CD4-positive, alpha-beta T cell treated with Interleukin-10 for 1 hour (primary cell): ENCODE data around the gene DLAT.
"Not testable (repeated sequence)": the region's sequence is repeated elsewhere in the genome, so short reads cannot be mapped to it uniquely, and the experiment has no call there.

Source experiments
- DNase-seq: peaks from one replicate; pipeline ENCODE4 v3.0.0-alpha.2; 2020

DLAT gene

DNA sequence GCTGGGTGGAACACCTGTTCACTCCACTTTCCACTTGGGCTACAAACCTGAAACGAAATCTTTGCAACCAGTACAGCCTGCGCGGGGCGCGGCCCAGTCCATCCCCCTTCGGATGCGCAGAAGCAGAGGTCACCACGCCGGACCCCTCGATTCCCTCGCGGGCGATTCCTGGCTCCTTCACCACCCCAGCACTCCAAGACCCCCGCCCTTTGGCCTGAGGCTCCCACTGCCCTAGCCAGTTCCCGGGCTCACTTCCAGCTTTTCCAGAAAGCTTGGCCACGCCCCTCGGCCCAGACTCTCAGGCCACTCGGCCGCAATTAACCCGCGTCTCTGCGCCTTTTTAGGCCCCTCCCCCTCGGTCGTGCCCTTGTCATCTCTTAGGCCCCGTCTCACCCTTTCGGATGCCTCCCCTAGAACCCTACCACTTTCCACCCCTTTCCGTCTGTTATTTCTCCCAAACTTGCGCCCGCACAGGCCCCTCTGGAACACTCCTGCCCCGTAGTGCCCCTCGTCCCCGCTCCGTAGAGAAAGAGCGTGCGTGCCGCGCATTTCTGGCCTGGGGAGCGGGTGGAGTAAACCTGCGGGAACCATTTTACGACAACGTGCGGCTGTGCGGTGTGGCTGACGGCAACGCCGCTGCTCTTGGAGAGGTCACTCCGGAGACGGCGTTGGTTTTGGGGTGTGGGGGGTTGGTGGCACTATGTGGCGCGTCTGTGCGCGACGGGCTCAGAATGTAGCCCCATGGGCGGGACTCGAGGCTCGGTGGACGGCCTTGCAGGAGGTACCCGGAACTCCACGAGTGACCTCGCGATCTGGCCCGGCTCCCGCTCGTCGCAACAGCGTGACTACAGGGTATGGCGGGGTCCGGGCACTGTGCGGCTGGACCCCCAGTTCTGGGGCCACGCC is at the start of gene DLAT:
TSS of gene DLAT (plus strand) at position 636 of the 906 bp plus-strand sequence. CDS start at position 701, 65 bp downstream.
- peak; percentile 86 for DNase-seq

DNA sequence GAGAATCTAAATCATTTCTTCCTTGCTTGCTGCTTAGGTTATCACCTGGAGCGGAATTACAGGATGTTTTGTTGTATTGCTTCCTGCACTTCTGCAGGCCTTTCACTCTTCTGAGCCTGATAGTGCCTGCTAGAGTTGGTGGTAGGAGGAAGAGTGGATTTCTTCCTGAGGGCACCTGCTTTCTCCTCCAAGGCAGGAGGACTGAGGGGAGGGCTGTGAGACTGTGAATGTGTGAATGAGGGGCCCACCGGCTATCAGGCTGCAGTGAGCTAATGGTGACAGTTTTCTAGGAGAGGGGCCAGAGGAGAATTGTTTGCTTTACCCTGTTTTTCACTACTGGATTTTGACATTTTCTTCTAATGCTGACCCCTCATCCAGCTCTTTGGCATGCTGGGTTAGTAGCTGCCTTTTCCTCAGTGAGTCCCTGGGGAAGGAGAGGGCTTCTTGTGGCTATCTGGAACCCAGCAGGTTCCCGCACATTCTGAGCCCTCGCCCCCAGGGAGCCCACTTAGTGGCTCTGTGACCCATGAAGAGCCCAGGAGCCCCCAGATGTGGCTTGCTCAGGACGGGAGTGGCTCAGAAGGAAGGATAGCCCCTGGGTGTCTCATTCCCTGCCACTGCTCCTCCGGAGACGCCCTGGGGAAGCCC is 49.0 kb upstream of the DLAT start:
- DNase-seq = no peak

DNA sequence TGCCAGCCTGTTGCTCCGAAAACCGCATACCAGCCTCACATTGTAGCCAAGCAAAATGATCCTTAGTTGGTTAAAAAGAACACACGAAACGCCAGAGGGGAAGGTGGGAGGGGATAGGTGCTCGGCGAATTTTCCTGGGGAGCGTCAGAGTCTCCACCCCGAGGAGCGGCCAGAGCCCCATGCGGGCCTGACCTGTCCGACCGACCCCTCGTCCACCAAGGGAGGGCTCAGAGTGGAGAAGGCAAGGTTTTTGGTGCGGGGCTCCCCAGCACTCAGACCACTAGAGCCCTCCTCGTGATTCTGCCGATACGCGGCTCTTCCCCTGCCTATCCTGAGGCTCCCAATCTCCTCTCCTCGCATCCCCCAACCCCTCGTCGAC is 48.5 kb upstream of the DLAT start:
- no peak for DNase-seq

DNA sequence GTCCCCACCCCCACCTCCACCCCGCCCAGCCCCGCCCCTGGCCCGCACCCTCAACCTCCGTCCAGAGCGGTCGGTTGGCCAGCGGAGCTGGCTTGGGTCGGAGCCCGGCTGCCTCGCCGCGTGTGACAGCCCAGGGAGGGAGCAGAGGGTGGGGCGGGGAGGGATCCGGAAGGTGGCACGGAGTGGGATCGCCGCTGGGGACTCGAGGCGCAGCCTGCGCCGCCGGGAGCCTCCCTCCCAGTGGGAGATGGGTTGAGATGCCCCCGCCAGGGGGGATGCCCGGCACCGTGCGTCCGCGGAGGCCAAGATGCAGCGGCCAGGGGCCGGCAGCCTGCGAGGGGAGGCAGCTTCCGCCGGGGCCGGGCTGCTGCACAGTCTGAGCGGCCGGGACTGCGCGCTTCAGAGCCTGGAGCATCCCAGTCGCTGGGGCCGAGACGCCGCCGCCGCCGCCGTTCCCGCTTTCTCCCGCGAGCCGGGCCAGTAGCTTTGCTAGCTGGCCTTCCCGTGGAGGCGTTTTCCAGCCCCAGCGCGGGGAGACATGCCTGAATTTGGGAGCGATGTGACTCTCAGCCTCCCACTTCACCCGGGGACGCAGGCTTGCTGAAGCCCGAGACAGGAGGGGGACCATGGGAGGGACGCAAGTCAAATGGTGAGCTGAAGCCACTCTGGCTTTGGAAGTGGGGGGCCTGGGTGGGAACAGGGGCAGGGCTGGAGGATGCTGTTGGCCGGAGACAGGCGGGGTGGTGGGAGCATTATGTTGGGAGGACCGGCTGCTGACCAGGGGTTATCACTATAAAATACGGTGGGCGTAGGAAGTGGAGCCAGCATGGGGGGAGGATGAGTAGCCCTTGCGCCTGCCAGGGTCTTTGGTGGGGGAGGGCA is 47.8 kb upstream of the DLAT start:
- DNase-seq = no peak

DNA sequence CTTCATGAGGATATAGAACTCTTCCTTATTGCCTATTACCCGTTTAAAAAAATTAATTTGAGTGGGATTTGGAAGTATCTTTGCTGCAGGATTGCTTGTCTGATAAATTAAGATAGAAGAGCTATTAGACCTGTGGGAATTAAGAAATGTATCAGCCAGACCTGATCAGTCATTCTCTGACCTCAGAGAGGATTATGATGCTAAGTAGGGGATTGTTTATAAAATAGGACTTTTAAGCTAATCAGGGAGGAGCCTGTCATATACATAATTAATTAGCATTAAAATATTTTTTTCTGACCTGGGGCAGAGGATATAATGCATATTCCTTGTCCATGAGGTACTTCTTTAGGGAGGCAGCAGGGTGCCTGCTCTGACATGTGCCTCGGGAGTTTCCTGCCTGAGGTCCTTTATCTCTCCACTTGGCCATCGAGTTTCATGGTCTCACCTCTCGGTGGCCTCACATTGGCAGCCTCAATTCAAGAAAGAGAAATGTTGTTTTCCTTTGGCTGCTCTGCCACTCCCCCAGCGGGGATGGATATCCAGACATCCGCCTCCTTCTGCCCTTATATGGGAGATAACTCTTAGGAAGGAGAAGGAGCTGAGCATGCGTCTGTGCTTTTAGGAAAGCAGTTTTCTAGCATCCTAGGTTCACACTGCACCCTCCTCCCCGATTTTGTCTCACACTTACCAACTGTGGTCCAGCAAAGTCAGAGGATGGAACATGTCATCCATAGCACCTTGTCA is 47.0 kb upstream of the DLAT start:
- DNase-seq = no peak

DNA sequence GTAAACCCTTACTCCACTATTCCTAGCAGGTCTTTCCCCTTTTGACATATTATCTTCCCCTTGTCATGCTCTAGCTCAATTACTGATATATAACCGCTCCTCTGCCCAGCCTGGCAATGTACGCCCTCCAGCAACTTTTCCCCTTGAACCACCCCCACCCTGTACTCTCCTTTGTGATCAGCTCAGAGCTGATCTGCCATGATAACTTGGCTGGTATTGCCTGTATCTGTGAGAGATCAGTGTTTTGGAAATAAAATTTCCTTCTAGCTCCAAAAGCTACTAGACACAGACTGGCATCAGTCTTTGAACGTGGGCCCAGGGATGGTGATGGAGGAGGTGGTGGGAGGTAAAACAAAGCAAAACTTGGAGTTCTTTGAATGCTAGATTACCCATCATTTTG is 45.1 kb upstream of the DLAT start:
- no peak for DNase-seq

DNA sequence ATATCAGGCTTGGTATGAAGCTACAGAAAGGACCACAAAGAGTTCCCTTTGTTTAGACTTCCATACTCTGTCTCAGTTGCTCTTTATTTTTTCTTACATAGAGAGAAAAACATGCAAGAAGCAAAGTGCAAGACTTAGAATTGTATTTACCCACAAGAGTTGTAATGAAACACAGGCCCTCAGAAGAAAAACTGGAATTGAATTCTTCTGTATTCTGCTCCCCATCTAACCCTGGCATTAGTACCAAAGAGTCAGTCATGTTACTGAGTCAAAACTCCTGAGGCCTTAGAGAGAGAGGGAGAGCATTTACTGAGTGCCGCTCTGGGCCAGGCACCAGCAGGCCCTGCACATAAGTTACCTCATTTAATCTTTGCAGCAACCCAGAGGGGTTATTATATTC is 43.9 kb upstream of the DLAT start:
- DNase-seq = no peak

DNA sequence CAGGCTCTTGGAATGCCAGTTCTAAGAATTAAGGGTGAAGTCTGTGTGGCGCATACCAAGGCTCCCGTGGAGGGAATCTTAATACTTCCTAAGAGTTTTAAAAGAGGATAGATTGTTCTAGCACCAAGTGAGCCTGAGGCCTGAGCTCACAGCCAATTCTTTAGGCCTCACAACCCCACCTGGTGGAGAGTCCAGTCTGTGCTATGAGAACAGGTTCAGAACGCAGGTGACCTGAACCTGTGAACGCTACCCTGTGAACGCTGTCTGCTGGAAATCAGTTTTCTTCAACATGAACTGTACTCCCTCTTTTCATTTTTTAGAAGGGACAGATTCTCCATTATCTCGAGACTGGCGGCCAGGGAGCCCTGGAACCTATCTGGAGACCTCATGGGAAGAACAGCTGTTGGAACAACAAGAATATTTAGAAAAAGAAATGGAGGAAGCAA is 43.2 kb upstream of the DLAT start:
- peak; percentile 60 for DNase-seq

DNA sequence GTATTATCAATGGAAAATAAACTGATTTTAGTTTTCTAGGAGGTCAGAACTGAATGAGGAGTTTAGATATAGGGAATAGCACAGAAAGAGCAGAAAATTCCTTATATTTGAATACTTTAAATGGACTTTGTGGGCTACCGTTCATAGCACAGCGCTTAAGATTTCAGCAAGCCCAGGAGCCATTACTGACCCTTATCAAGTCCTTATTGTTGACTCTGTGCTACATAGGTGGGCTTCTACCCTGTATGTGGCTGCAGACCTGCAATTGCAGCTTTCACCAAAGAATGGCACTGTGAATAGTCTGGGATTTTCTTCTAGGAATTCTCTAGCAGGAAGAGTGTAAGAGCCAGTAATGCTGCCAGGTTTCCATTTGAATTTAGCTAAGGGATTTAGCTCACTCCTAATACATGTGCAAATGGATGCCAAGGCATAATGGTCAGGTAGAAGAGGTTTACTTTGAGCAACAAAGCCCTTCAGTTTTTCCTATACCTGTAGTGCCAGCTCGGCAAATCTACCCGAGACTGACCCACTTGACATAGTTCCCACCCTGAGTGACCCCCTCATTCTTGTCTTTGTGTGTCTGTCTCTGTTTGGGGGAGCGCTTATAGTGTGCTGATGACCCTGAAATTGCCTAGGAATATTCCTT is 42.5 kb upstream of the DLAT start:
- no peak for DNase-seq

DNA sequence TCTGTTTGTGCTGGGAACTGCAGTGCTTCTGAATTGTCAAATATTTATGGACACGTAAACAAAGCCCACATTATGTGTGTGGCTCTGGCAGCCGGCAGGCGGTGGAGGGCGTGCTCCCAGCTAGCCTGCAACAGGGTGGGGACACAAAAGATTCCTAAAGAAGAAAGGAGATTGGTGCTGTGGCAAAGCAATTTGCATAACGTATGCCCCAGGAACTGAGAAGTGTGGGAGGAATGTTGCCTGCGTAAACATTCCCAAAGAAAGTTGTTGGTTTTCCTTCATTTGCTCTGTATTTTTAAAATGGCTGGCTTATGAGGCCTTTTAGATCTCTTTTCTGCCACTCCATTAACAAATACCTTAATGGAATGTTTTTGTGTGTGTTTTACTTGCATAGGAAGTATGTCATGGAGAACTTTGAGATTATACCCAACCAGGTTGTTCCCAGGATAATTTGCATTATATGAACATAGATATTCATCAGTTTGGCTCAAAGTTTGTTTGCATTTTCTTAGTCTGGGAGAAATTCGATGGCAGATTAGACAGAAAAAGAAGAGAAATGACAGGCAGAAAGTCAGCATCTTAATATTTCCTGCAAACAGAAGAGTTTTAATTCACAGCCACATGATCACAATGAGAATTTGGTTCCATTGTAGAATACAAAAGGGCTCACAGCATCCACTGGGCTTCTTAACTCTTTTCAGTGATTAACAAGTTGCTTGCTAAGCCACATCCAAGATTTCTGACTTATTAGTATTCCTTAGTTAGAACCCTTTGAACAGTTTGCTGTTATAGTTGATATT is 41.8 kb upstream of the DLAT start:
- no peak for DNase-seq

DNA sequence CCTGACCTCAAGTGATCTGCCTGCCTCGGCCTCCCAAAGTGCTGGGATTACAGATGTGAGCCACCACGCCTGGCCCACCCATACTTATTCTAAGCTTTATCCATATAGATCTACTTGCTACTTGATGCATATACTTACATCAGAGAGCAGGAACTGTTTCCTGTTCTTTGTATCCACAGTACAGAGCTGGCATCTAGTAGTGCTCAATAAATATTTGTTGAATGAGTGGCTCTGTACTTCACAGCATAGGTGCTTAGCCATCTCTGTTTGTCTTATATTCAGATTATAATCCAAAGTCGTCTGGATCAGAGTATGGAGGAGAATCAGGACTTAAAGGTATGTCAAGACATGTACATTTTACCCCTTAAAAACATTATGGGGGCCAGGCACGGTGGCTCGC is 38.6 kb upstream of the DLAT start:
- no peak for DNase-seq

DNA sequence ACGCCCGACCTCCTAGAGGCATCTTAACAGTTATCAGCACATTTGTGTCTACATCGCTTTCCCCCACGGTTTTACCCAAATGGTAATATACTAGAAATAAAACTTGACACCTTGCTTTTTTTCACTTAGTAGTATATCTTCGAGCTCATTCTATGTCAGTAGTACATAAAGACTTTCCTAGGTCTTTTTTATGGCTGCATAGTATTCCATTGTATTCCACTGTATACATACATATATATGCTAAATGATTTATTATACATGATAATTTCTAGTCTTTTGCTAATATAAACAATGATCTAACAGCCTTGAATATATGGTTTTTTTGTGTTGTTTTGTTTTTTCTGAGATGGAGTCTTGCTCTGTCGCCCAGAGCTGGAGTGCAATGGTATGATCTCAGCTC is 34.8 kb upstream of the DLAT start:
- DNase-seq = no peak

DNA sequence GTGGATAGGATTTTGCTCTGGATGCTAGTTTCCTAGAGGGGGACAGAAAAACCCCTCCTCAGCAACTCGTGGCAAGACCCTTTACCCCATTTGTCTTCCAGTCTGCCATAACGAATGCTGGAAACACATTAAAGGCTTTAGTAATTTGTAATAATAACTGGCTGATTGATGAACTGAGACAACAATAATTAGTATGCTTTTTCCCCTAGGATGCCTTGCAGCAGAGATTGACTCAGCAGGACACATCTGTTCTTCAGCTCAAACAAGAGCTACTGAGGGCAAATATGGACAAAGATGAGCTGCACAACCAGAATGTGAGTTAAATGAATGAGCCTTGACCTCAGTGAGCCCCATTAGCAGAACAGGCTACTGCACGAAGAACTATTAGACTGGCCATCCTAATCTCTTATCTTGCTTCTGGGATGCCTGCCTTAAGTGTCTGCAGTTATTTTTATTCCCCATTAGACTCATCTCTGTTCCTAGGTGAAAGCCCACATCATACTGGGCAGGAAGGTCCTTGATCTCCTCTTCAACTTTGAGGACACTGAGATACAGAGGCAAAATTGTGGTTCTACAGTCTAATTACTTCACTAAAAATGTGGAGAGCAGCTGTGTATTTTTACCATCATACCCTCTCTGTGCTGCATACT is 32.9 kb upstream of the DLAT start:
- no peak for DNase-seq

DNA sequence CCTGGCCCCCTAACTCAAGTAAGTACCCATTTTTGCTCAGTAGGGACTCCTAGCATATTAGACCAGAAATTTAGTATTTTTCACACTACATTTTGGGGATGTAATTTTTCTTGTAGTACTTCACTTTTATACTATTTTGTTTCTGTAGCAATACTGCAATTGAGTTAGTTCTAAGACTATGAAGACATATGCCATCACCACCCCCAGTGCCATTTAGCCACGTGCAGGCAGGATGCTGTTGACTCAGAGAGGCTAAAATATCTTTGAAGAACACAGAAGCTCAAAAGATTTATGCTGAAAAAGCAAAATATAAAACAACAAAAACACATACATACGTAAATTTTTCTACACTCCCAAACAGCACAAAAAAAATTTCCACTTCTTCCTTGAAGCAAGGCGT is 29.1 kb upstream of the DLAT start:
- no peak for DNase-seq

DNA sequence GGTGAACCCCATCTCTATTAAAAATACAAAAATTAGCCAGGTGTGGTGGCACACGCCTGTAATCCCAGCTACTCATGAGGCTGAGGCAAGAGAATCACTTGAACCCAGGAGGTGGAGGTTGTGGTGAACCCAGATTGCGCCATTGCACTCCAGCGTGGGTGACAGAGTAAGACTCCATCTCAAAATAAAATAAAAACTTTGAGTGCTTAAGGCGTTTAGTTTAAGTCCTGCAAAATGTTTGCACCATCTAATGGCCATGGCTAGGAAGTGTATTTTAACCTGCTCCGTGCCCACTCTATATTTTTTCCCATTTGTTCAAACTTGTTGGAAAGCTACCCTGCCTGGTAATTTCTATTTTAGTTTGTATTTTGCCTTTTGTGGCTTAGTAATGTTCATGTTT is 28.5 kb upstream of the DLAT start:
- not testable (repeated sequence) for DNase-seq

DNA sequence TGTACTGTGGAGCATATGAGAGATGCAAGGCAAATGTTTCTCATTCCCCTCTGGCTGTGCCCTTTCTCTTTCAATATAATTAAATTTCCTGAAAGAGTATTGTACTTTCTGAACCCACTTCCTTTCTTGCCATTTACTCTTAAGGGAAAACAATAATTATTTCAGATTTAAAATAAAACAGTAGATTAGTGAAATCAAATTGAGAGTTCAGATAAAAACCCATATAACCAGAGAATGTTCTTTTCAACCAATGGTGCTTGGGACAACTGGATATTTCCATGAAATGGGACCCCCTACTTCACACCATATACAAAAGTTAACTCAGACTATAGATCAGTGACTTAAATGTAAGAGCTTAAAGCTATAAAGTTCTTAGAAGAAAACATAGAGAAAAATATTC is 26.1 kb upstream of the DLAT start:
- DNase-seq = no peak

DNA sequence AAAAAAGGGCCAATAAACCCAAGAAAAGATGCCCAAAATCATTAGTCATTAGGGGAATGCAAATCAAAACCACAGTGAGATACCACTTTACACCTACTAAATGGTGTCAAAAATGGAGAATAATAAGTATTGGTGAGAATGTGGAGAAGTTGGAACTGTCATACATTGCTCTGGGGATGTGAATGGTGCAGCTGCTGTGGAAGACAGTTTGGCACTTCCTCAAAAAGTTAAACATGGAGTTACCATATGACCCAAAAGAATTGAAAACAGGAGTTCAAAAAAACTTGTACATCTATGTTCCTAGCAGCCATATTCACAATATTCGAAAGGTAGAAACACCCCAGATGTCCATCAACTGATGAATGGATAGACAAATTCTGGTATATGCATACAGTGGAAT is 24.5 kb upstream of the DLAT start:
- no peak for DNase-seq

DNA sequence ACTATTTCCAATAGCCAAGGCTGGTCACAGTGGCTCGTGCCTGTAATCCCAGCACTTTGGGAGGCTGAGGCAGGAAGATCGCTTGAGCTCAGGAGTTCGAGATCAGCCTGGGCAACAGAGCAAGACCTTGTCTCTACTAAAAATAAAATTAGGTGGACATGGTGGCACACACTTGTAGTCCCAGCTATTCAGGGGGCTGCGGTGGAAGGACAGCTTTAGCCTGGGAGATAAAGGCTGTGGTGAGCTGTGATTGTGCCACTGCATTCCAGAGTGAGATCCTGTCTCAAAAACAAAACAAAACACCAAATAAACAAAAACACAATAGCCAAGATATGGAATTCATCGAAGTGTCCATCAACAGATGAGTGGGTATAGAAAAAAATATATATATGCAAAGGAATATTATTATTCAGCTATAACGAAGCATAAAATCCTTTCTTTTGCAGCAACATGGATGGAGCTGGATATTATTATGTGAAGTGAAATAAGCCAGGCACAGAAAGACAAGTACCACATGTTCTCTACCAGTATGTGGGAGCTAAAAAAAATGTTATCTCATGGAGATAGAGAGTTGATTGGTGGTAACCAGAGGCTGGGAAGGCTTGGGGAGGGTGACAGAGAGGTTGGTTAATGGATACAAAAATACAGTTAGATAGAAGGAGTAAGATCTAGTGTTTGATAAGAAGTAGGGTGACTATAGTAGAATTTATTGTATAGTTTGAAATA is 22.6 kb upstream of the DLAT start:
- no peak for DNase-seq

DNA sequence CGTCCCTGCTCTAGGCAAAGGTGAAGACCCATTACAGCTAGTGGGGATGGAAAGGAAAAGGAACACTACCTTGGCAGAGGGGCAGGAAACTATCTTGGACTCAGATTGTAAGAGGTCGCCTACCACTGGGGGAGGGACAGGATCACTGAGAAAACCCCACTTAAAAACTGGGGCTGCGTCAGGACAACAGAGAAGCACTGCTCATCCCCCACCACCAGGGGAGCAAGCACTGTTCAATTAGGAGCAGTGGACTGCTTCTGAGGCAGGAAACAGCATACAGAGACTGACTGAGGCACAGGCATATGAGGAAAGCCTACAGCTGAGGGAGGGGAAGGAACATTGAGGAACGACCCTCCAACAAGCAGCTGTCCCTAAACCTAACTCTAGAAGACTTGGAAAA is 20.8 kb upstream of the DLAT start:
- DNase-seq = peak; percentile 19
